T-helper 1 cell treated with Interleukin-12 subunit alpha and Interleukin-12 subunit beta and Interleukin-4 antibody, amounts not matched to agents 30 μg/mL and 1 μg/mL, for 36 hours (primary cell): ENCODE results near the gene ZNF24.

ENCODE experiments used
- H3K27ac Mint-ChIP-seq: one replicate; pipeline ENCODE4 v1.8.0; 2021; ENCODE audit warnings: mild to moderate bottlenecking, mixed read lengths
- H3K27me3 Mint-ChIP-seq: one replicate; pipeline ENCODE4 v1.8.0; 2021; ENCODE audit warnings: low read depth, mixed read lengths
- H3K36me3 Mint-ChIP-seq: one replicate; pipeline ENCODE4 v1.8.0; 2021; ENCODE audit warnings: low read depth, mixed read lengths
- H3K4me1 Mint-ChIP-seq: one replicate; pipeline ENCODE4 v1.8.0; 2021; ENCODE audit warnings: low read depth, mixed read lengths
- H3K4me3 Mint-ChIP-seq: one replicate; pipeline ENCODE4 v1.8.0; 2021; ENCODE audit warnings: mild to moderate bottlenecking, moderate library complexity, mixed read lengths
- H3K9me3 Mint-ChIP-seq: one replicate; pipeline ENCODE4 v1.8.0; 2021; ENCODE audit warnings: mixed read lengths

The ZNF24 gene

DNA sequence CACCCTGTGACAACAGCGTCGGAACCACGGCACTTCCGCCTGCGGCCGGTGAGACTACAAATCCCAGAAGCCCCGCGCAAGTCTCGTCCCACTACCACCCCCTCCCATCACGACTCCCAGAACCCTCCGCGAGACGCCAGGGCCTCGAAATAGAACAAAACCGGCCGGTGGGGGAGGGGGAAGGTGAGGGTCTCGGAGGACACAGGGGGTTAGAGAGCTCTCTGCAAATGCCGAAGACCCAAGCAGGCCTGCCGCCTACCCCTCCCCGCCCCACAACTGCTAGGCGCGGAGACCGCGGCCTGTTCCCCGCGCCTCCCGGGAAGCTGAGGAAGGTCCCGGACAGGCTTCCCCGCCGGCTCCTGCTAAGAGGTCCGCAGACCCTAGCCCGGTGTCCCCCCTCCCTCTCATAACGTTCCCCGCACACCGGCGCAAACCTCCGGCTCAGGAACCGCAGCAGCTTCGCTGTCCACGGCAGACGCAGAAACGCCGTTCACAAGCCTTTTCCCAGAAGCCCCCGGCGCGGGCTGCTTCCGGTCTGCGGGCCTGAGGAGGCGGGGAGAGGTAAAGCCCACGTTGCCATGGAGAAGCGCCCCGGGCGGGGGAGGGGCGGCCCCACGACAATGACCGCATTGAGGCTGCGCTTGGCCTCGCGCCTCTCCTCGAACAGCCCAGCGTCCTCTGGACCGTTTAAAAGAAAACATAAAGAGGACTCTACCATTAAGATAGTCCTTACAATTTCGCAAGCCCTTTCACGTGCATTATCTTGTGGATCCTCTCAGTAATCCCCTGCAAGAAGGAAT, at the start of gene ZNF24:
ZNF24 (minus strand) TSS at position 485 of the 800 bp plus-strand sequence. CDS start 3,770 bp downstream, outside the sequence.
- H3K9me3 Mint-ChIP-seq = no peaks in the 10 kb centered on the region
- peaks cover 18% of the 10 kb centered on the region for H3K36me3 Mint-ChIP-seq
- peak within 1 kb of the TSS; percentile 93 for H3K4me3 Mint-ChIP-seq
- peaks cover 23% of the 10 kb centered on the region for H3K4me1 Mint-ChIP-seq
- peak within 1 kb of the TSS; percentile 89 for H3K27ac Mint-ChIP-seq
- H3K27me3 Mint-ChIP-seq = no peaks in the 10 kb centered on the region

DNA sequence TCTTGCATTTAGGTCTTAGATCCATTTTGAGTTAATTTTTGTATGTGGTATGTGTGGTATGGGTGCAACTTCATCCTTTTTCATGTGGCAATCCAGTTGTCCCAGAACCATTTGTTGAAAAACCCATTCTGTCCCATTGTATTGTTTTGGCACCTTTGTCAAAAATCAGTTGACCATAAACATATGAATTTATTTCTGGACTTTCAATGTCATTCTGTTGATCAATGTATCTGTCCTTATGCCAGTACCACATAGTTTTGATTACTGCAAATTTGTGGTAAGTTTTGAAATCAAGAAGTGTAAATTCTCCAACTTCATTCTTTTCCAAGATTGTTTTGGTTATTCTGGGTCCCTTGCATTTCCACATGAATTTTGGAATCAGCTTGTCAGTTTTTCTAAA, 49.5 kb upstream of the ZNF24 start:
- no peaks in the 10 kb centered on the region for H3K4me1 Mint-ChIP-seq
- H3K36me3 Mint-ChIP-seq = no peaks in the 10 kb centered on the region
- H3K9me3 Mint-ChIP-seq = peaks cover 4% of the 10 kb centered on the region
- H3K27ac Mint-ChIP-seq = no peak overlapping the region
- peaks cover 6% of the 10 kb centered on the region for H3K27me3 Mint-ChIP-seq
- H3K4me3 Mint-ChIP-seq = no peak overlapping the region

- no peaks in the 10 kb centered on the region for H3K4me1 Mint-ChIP-seq
- no peak overlapping the region for H3K4me3 Mint-ChIP-seq
- no peak overlapping the region for H3K27ac Mint-ChIP-seq
- peaks cover 4% of the 10 kb centered on the region for H3K9me3 Mint-ChIP-seq
- no peaks in the 10 kb centered on the region for H3K36me3 Mint-ChIP-seq
- peaks cover 17% of the 10 kb centered on the region for H3K27me3 Mint-ChIP-seq
Measured at GRCh38 chr18:35392375-35392774, 48.2 kb upstream of the ZNF24 start.

GRCh38 chr18:35390951-35391700, 46.9 kb upstream of the ZNF24 start:
- peaks cover 4% of the 10 kb centered on the region for H3K9me3 Mint-ChIP-seq
- H3K27me3 Mint-ChIP-seq = peaks cover 26% of the 10 kb centered on the region
- H3K36me3 Mint-ChIP-seq = no peaks in the 10 kb centered on the region
- no peak overlapping the region for H3K4me3 Mint-ChIP-seq
- peaks cover 6% of the 10 kb centered on the region for H3K4me1 Mint-ChIP-seq
- H3K27ac Mint-ChIP-seq = no peak overlapping the region

- Mint-ChIP-seq H3K4me3 (no peak overlapping the region), H3K9me3 (peaks cover 4% of the 10 kb centered on the region), H3K36me3 (no peaks in the 10 kb centered on the region), H3K27ac (no peak overlapping the region), H3K27me3 (peaks cover 30% of the 10 kb centered on the region), H3K4me1 (peaks cover 6% of the 10 kb centered on the region)
Measured at GRCh38 chr18:35389095-35389618, 44.9 kb upstream of the ZNF24 start.

- H3K36me3 Mint-ChIP-seq = no peaks in the 10 kb centered on the region
- H3K27me3 Mint-ChIP-seq = peaks cover 31% of the 10 kb centered on the region
- H3K27ac Mint-ChIP-seq = no peak overlapping the region
- H3K4me1 Mint-ChIP-seq = peaks cover 6% of the 10 kb centered on the region
- H3K4me3 Mint-ChIP-seq = no peak overlapping the region
- H3K9me3 Mint-ChIP-seq = no peaks in the 10 kb centered on the region
Measured at GRCh38 chr18:35387152-35387571, 42.9 kb upstream of the ZNF24 start.

- Mint-ChIP-seq H3K27ac (no peak overlapping the region), H3K9me3 (no peaks in the 10 kb centered on the region), H3K4me1 (peaks cover 6% of the 10 kb centered on the region), H3K4me3 (no peak overlapping the region), H3K27me3 (peaks cover 31% of the 10 kb centered on the region), H3K36me3 (no peaks in the 10 kb centered on the region)
Measured at GRCh38 chr18:35386600-35387100, 42.4 kb upstream of the ZNF24 start.

- Mint-ChIP-seq H3K27me3 (peaks cover 34% of the 10 kb centered on the region), H3K27ac (no peak overlapping the region), H3K4me3 (no peak overlapping the region), H3K36me3 (no peaks in the 10 kb centered on the region), H3K4me1 (peaks cover 6% of the 10 kb centered on the region), H3K9me3 (no peaks in the 10 kb centered on the region)
Measured at GRCh38 chr18:35383136-35383535, 38.9 kb upstream of the ZNF24 start.

- H3K4me3 Mint-ChIP-seq = no peak overlapping the region
- peaks cover 8% of the 10 kb centered on the region for H3K4me1 Mint-ChIP-seq
- peaks cover 23% of the 10 kb centered on the region for H3K27me3 Mint-ChIP-seq
- no peaks in the 10 kb centered on the region for H3K9me3 Mint-ChIP-seq
- no peaks in the 10 kb centered on the region for H3K36me3 Mint-ChIP-seq
- H3K27ac Mint-ChIP-seq = no peak overlapping the region
Measured at GRCh38 chr18:35379421-35379820, 35.2 kb upstream of the ZNF24 start.

DNA sequence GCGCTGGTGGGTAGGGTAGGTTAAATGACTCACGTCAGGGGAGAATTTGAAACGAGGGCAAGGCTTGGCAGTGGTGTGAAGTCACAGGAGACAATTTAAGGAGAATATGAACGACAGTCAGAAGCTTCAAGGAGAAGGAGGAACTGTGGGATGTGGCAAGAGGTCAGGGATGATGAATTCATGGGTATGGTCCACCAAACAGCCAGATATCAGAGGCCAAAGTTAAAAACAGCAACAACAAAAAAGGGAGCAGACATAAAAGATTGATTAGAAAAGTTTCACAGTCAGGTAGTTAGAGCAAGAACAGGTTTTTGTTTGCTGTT, 34.3 kb upstream of the ZNF24 start:
- Mint-ChIP-seq H3K27ac (no peak overlapping the region), H3K27me3 (peaks cover 20% of the 10 kb centered on the region), H3K9me3 (no peaks in the 10 kb centered on the region), H3K4me1 (peaks cover 8% of the 10 kb centered on the region), H3K4me3 (no peak overlapping the region), H3K36me3 (no peaks in the 10 kb centered on the region)

DNA sequence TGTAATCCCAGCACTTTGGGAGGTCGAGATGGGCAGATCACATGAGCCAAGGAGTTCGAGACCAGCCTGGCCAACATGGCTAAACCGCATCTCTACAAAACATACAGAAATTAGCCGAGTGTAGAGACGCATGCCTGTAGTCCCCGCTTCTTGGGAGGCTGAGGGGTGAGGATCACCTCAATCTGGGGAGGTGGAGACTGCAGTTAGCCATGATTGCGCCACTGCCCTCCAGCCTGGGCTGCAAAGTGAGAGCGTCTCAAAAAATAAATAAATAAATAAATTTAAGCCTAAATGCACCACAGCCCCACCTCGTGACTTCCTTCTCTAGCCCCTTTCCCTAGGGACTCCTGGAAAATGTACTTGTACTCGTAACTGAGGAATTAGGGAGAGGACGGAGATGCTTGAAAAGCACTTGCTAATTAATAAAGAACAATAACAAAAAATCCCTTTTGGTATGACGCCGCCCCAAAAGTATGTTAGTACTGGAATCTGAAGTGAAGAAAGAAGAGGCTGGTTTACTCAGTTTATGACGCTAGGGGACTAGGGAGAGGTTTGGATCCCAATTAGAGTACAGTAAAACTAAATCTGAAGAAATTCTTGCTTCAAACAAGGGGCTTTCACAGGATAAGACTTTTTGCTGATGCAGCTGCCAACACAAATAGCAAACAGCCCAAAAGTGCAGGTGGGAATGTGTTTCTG, 33.8 kb upstream of the ZNF24 start:
- Mint-ChIP-seq H3K27ac (peak overlapping the region; percentile 27), H3K4me3 (peak overlapping the region; percentile 75), H3K36me3 (no peaks in the 10 kb centered on the region), H3K9me3 (no peaks in the 10 kb centered on the region), H3K27me3 (peaks cover 20% of the 10 kb centered on the region), H3K4me1 (peaks cover 8% of the 10 kb centered on the region)

DNA sequence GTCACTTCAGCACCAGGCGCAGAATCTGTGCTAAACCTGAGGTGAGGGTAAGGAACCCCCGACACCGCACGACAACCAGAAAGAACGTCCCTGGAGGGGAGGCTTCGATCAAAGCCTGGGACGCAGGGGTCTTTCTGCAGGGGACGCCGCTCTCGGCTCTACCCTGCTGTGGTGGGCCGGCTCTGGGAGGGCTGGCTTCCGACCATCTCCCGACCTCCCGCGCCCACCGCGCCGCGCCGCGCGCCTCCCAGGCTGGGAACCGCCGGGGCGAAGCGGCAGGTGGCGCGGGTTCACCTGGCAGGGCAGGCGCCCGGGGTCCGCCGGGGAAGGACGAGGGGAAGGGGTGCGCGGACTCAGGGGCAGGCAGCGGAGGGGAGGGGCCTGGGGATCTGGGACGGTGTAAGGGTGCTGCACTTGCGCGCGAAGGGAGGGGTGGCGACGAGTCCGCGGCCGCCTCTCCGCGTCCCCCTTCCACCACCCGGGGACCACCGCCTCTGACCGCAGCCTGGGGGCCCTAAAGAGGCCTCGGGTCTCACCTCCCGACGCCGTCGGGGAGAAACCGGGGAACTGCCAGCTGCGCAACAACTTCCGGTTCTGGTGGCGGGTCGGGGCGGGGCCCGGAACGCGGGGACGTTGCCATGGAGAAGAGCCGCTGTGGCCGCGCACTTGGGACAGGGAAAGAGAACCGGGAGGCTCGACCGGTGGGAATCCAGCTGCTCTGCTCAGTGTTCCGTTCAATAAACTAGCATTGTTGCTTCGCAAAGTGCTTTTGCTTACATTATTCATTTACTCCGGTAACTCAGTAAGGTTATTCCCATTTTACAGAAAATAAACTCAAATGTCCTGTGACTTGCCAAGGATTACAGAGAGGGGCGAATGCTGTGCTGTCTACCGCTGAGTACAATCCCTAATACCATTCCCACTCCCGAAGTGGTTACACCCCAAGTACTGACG, 32.8 kb upstream of the ZNF24 start, which contains the start of gene ZNF396:
ZNF396 (minus strand) TSS at position 596 of the 954 bp plus-strand sequence. CDS start 3,045 bp downstream, outside the sequence.
- Mint-ChIP-seq H3K4me1 (peaks cover 8% of the 10 kb centered on the region), H3K4me3 (peak within 1 kb of the TSS; percentile 75), H3K27ac (peak within 1 kb of the TSS; percentile 32), H3K27me3 (peaks cover 20% of the 10 kb centered on the region), H3K9me3 (no peaks in the 10 kb centered on the region), H3K36me3 (no peaks in the 10 kb centered on the region)

DNA sequence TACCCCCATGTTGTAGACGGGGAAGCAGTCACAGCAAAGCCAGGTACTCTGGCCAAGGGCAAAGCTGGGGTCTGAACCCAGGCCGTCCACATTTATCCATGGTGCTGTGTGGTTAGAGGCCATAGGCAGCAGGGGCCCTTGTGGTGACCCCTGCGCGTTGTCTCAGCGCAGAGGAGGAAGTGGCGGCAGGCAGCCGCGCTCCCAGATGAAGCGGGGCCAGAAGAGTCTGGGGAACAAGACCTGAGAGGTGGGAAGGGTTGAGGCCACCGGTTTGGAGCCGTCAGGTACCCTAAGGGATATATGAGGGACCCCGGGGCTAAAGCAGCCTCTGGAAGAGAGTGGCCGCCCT, 32.1 kb upstream of the ZNF24 start:
- H3K4me1 Mint-ChIP-seq = peaks cover 8% of the 10 kb centered on the region
- H3K36me3 Mint-ChIP-seq = no peaks in the 10 kb centered on the region
- H3K27ac Mint-ChIP-seq = peak overlapping the region; percentile 32
- H3K9me3 Mint-ChIP-seq = no peaks in the 10 kb centered on the region
- H3K4me3 Mint-ChIP-seq = peak overlapping the region; percentile 75
- H3K27me3 Mint-ChIP-seq = peaks cover 20% of the 10 kb centered on the region
